ENCODE data around the gene SMTN.
"Not testable (repeated sequence)": the region's sequence is repeated elsewhere in the genome, so short reads cannot be mapped to it uniquely, and the experiment has no call there.

Gene SMTN

DNA sequence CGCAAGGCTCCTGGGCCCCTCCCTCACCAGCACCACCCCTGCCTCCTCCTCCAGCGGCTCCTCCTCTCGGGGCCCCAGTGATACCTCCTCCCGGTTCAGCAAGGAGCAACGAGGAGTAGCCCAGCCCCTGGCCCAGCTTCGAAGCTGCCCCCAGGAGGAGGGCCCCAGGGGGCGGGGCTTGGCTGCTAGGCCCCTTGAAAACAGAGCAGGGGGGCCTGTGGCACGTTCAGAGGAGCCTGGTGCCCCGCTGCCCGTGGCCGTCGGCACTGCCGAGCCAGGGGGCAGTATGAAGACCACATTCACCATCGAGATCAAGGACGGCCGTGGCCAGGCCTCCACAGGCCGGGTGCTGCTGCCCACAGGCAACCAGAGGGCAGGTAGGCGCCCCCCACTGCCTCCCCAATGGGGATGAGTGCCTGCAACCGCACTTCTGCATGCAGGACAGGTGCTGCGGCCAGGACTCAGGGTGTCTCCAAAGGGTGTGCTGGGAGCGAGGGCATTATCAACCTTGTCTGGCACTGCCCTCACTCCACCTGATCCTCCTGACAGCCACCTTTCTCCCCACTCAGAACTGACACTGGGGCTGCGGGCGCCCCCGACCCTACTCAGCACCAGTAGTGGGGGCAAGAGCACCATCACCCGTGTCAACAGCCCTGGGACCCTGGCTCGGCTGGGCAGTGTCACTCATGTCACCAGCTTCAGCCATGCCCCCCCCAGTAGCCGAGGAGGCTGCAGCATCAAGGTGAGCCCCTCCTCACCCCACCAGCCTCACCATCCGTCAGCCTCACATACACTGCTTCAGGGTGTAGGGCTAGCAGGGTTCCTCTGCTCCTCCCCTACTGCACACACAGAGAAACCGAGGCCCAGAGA is 10.2 kb downstream of the SMTN start:
- DNase-seq: no peak

- DNase-seq: no peak
These were observed 11.0 kb downstream of the SMTN start for GRCh38 chr22:31092161-31092560.

DNA sequence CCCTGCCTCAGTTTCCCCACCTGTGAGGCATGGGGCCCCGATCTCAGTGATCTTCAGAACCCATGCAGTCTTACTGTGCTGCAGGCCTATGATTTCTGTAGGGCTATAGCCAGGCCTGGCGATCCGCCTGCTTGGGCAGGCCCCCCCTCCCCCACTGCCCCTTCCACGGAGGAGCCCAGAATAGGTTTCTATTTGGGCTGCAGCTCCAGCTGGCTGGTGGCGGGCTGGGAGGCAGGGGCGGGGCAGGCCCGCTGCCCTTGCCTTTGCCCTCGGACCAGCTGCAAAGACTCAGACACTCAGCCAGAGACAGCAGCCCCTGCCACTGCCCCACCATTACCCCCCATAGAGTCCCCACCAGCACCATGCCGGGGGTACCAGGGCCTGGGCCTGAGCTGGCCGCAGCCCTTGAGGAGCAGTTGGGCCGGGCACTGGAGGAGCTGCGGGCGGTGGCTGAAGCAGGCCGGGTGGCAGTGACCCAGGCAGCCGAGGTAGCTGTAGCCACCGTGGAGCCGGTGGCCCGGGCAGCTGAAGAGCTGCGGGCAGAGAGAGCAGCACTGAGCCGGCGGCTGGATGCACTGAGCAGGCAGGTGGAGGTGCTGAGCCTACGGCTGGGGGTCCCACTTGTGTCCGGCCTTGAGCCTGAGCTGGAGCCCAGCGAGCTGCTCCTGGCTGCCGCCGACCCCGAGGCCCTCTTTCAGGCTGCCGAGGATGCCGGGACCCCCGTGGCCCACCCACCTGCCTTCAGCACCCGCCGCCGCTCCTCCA is 12.2 kb downstream of the SMTN start:
- no peak for DNase-seq

DNA sequence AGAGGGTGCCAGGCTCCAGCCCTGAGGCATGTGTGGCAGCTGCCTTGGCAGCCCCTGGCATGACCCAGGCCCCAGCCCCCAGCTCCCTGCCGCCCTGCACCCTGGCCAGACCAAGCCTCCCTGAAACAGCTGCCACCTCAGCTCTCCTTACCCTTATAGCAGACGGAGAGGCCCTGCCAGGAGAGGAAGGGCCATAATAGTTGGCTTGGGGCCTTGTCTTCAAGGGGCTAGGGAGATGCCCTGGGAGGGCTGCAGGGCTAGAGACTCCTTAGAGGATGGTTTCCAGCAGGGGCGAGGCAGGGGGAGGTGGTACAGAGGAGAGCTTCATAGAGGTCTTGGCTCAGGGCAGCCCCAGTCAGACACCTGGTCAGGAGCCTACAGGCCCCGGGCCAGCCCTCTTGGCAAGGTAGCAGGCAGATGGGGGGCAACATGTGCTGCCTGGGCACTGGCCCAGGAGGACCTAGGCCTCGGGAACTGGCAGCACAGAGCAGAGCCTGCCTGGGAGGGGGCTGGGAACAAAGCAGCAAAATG is 13.0 kb downstream of the SMTN start:
- no peak for DNase-seq

GRCh38 chr22:31094741-31095140 is 13.6 kb downstream of the SMTN start:
- no peak for DNase-seq

DNA sequence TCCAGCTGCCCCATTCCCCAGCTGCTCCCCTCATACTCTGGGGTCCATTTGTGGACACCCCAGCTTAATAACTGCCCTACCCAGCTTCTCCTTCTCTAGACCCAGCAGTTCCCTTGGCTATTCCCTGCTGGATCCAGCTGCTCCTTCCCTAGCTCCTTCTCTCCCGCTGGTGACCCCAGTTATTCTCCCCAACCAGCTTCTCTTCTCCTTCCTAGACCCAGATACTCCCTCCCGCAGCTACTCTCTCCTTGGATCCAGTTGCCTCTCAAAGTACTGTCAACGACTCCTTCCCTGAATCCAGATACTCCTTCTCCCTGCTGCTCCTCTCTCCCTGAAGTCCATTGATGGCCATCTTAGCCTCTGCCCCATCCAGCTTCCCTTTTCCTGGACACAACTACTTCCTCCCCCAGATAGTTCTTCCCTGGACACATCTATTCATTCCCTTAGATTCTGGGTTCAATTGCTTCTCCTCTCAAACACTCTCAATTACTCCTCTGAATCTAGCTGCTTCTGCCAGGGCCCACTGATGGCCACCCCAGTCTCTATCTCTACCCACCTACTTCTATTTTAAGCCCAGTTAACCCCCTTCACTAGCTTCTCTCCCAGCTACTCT is 14.6 kb downstream of the SMTN start:
- DNase-seq: no peak

DNA sequence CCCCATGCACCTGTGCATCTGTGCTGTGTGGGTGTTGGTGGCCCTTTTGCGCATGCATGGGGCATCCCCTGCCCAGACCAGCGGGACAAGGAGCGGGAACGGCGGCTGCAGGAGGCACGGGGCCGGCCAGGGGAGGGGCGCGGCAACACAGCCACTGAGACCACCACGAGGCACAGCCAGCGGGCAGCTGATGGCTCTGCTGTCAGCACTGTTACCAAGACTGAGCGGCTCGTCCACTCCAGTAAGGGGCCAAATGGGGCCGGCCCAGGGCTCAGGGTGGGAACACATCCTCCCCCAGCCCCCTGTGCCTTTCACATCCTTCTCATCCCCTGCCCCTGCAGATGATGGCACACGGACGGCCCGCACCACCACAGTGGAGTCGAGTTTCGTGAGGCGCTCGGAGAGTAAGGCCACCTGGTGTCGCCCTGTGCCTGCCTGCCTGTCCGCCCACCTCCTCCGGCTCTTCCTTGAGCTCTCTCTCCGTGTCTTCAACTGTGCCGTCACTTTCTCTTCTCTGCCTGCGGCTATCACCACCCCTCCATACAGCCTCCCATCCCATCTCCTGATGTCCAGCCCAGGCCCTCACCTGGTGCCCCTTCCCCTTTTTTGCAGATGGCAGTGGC is 15.7 kb downstream of the SMTN start:
- DNase-seq: no peak

DNA sequence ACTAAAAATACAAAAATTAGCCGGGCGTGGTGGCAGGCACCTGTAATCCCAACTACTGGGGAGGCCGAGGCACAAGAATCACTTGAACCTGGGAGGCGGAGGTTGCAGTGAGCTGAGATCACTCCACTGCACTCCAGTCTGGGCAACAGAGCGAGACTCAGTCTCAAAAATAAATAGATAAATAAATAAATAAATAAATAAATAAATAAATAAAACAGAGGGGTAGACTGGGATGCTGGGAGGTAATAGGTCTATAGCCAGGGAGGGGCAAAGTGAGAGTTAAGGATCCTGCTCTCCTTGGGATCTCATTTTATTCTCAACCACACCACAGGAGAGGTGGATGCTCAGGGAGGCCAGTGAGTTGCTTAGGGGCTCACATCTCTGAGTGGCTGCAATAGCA is 16.4 kb downstream of the SMTN start:
- DNase-seq: not testable (repeated sequence)

DNA sequence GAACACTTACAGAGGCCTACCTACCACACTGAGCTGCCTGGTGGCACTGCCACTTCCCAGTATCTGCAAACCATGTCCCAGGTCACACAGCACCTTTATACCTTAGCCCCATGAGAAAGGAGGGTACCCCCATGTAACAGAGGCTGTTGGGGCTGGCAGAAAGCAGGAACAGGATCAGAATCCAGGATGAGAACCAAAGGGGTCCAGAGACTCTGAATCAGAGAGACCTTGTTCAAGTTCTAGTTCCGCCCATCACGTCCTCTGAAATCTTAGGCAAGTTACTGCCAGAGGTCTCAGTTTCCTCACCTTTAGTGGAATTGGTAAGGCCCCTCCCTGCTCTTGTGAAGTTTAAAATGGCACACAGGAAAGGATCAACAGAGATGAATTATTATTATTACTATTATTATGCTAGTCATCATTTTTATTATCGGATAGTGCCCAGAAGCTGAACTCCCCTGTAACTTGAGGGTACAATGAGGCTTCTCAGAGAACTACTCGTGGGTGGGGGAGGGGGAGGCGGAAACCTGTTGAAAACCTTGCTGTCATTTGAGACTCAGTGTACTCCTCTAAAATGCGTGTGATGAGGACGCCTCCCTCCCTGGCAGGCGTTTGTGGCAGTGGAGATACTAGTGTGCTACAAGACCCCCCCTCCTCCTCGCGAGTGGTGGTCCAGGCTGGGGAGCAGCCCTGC is 17.0 kb downstream of the SMTN start:
- DNase-seq: no peak

GRCh38 chr22:31098632-31099110 is 17.6 kb downstream of the SMTN start:
- DNase-seq: peak; percentile 63

- no peak for DNase-seq
These were observed 18.3 kb downstream of the SMTN start for GRCh38 chr22:31099386-31099785.

GRCh38 chr22:31099841-31100761 is 19.0 kb downstream of the SMTN start:
- no peak for DNase-seq

DNA sequence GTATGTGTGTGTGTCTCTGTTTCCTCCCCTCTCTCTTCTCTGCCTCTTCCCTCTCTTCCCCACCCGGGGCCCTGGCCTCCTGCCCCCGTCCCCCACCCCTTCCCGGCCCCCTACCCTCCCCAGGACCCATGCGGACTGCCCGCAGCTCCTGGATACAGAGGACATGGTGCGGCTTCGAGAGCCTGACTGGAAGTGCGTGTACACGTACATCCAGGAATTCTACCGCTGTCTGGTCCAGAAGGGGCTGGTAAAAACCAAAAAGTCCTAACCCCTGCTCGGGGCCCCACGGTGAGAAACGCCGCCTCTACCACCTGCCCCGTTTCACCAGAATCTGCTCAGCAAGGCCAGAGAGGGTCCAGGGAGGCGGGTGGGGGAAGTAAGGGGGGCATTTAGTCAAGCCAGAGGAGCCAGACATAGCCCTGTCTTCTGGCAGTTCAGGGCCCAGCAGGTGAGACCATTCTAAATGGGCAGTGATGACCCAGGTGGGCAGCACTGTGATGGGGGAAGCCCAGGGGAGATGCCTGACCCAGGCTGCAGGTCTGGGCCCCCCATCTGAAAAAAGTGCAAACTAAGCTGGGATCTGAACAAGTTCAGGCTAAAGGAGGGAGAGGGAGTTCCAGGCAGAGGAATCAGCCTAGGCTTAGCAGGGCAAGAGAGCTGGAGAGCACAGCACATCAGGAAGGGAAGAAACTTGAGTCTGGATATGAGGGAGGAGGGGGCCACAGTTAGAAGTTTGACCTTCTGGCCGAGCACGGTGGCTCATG is 19.8 kb downstream of the SMTN start:
- no peak for DNase-seq

DNA sequence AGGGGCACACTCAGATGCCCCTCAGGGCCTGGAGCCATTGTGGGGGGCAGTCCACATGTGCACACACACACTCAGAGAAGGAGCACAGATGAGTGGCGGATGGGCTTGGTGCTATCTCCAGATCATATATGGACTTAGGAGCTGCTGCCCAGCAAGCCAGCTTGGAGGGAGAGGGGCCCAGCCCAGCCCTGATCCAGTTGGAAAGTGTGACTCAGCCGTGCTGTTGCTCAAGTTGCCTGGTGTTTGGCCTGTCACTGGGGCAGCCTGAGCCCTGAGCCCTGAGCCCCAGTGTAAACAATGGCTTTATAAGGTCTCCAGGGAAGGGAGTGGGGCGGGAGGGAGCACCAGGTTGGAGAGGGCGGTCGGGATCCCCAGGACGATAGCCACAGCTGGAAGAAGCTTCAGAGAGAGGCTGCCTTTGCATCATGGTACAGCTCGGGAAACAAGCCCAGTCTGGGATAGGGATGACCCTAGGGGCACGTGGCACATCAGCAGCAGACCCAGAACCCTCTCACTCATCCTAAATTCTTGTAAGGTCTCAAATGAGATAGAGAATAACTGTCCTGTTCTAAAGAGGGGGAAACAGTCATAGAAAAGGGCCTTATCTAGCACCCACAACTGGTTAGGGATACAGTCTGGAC is 21.4 kb downstream of the SMTN start:
- no peak for DNase-seq

DNA sequence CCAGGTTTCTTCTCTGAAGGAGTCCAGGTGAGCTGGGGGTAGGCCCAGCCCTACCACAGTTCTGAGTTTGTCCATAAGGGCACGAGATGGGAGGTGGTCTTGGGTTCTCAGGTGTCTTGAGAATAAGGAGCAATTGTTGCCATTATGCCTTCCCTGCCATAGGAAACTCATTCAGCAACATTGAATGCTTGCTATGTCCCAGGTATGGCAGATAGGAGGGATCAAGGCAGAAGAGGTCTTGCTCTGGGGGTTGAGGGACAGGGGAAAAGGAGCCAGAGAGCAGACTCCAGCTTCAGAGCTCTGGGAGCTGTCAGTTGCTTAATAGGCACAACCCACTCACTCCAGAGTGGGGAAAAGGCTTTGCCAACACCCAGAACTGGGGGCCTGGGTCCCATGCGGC is 22.0 kb downstream of the SMTN start:
- no peak for DNase-seq

GRCh38 chr22:31103899-31104694 is 23.0 kb downstream of the SMTN start:
- DNase-seq: no peak

DNA sequence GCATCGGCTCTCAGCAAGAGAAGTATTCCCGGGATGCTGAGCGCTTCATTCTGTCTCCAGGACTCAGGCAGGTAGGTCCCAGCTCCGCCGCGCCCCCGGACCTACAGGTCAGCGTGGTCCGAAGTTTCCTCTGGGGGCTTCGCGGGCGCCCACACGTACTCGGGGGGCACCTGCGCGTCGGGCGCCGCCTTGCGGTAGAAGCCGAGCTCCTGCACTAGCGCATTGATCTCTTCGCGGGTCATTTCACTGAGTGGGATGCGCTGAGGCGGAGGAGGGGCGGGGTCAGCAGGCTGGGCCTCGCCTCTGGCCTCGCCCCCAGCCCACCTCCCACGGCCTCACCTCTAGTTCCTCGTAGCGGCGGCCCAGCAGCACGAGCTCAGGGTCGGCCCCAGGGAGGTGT is 23.8 kb downstream of the SMTN start:
- DNase-seq: peak; percentile 86

- no peak for DNase-seq
These were observed 24.3 kb downstream of the SMTN start for GRCh38 chr22:31105282-31105929.

Measured in retina (tissue), 1 donor.